ENCODE data around the gene EML1. TPM values are rescaled to one million over a fixed set of nuclear protein-coding genes. Genes with fewer than 3 reads are reported as not detected.

Gene EML1
- total RNA-seq, 1 donor from 2014 or later = 33.3 TPM

DNA sequence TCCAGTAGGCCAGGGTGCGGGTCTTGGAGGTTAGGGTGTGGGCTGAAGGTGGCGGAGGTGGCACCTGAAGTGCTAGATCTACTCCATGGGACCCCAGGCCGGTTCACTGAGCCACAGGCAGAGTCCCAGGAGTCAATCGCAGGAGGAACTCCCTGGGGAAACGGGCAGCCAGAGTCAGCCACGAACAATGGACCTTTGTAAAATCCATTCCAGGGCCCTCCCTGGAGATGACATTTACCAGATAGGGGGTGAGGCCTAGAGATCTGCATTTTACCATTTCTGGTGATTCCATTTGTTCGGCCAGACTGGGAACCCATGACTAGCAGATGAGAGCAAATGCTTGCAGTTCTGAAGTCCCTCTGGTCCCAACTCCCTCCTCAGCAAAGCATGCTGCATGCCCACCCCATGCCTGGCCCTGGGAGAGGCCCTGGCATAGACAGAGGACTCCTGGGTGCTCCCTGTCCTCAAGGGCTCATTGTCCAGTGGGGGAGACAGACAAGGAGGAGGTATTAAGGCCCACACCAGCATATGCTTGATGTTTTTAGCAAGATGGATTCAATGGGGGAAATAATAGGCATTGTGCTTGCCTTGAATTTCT lies 115.5 kb downstream of the EML1 start:
- no peak overlapping the region for H3K4me3 ChIP-seq
- no peaks in the 10 kb centered on the region for H3K4me1 ChIP-seq
- intact Hi-C loops (cut with micrococcal nuclease) = no loop called here
- no peaks in the 10 kb centered on the region for H3K27me3 ChIP-seq (ENCODE audit: low read depth)
- peaks cover 72% of the 10 kb centered on the region for H3K36me3 ChIP-seq
- no peak overlapping the region for H3K27ac ChIP-seq (replicated peaks)
- DNase-seq = no peak
- no peaks in the 10 kb centered on the region for H3K9me3 ChIP-seq (replicated peaks)
- no peak for TF ChIP-seq CTCF (IDR thresholded peaks at IDR 0.05; ENCODE audit: borderline replicate concordance)

DNA sequence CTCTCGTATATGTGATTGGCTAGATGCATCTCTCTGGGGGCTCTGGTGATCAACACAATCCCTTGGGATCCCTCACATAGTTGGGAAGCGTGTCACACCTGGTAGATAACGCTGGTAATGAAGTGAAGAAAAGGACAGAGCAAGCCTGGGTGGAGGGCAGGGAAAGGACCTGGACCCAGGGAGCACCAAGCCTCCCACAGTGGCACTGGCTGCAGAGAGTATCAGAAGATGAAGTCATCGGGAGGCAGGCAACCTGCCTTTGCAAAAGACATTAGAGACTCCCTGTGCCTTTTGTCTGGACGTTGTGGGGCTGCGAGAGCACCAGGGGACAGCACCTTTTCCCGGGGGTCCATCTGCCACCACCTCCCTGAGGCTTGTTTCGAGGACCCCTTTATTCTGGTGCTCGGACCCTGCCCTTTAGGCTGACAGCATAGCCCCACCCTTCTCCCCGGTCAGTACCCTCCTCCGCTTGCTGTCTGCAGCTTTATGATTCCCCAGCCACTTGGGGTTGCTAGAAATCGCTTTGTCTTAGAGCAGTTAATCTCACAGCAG lies 116.4 kb downstream of the EML1 start:
- no peaks in the 10 kb centered on the region for H3K4me1 ChIP-seq
- no peak overlapping the region for H3K27ac ChIP-seq (replicated peaks)
- H3K9me3 ChIP-seq (replicated peaks) = no peaks in the 10 kb centered on the region
- no peak for TF ChIP-seq CTCF (IDR thresholded peaks at IDR 0.05; ENCODE audit: borderline replicate concordance)
- no peak for DNase-seq
- H3K4me3 ChIP-seq = no peak overlapping the region
- H3K27me3 ChIP-seq (ENCODE audit: low read depth) = no peaks in the 10 kb centered on the region
- intact Hi-C loops (cut with micrococcal nuclease) = no loop called here
- H3K36me3 ChIP-seq = peaks cover 72% of the 10 kb centered on the region

GRCh38 chr14:99910337-99911309 lies 117.4 kb downstream of the EML1 start:
- no peak overlapping the region for H3K4me3 ChIP-seq
- H3K27me3 ChIP-seq (ENCODE audit: low read depth) = no peaks in the 10 kb centered on the region
- no peaks in the 10 kb centered on the region for H3K9me3 ChIP-seq (replicated peaks)
- intact Hi-C loops (cut with micrococcal nuclease) = no loop called here
- no peak for TF ChIP-seq CTCF (IDR thresholded peaks at IDR 0.05; ENCODE audit: borderline replicate concordance)
- peaks cover 78% of the 10 kb centered on the region for H3K36me3 ChIP-seq
- DNase-seq = no peak
- H3K4me1 ChIP-seq = no peaks in the 10 kb centered on the region
- no peak overlapping the region for H3K27ac ChIP-seq (replicated peaks)

DNA sequence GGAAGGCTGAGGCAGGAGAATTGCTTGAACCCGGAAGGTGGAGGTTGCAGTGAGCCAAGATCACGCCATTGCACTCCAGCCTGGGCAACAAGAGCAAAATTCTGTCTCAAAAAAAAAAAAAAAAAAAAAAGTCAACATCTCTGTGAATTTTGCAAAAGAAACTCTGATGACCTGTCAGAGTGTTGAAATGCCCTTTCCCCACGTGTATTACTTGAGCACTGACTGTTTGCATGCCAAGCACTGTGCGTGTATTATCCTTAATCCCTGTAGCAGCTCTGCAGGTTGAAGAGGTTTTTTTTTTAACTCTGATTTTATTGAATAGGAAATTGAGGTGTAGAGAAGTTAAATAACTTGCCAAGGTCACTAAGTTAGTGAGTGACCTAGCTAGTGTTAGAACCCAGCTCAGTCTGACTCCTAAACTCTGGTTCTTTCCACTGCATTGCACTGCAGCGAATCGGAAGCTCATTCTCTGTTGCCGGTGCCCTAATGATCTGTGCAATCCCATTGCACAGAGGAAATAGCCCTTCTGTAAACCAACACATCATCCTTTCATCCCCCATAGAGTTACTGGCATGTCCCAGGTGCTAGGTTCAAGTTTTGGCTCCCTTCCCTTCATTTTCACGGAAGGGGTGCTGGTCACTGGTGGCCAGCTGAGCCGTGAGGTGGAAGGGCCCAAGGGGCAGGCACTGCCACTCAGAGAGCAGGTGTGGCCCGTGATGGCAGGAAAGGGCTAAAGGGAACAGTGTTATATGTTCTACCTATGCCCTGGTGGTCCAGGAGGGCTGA lies 122.3 kb downstream of the EML1 start:
- no peaks in the 10 kb centered on the region for H3K27me3 ChIP-seq (ENCODE audit: low read depth)
- no peak overlapping the region for H3K27ac ChIP-seq (replicated peaks)
- H3K9me3 ChIP-seq (replicated peaks) = no peaks in the 10 kb centered on the region
- DNase-seq = no peak
- H3K36me3 ChIP-seq = peaks cover 87% of the 10 kb centered on the region
- no peak for TF ChIP-seq CTCF (IDR thresholded peaks at IDR 0.05; ENCODE audit: borderline replicate concordance)
- intact Hi-C loops (cut with micrococcal nuclease) = no loop called here
- H3K4me3 ChIP-seq = no peak overlapping the region
- H3K4me1 ChIP-seq = no peaks in the 10 kb centered on the region

DNA sequence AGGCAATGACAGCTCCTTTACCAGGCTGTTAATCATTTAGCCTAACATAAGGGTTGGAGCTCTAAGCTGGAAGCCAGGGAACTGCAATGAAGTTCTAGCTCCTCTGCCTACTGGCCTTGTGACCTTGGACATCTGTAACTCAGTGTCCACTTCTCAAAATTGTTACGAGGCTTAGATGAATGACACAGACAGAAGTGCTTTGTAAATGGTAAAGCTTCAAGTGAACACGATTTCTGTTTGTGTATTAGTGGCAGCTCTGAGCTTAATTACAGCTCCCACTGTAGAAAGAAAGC lies 122.8 kb downstream of the EML1 start:
- DNase-seq = no peak
- TF ChIP-seq CTCF (IDR thresholded peaks at IDR 0.05; ENCODE audit: borderline replicate concordance) = no peak
- Histone ChIP-seq H3K9me3 (replicated peaks) (no peaks in the 10 kb centered on the region), H3K27ac (replicated peaks) (no peak overlapping the region), H3K27me3 (ENCODE audit: low read depth) (no peaks in the 10 kb centered on the region), H3K36me3 (peaks cover 87% of the 10 kb centered on the region), H3K4me1 (no peaks in the 10 kb centered on the region), H3K4me3 (no peak overlapping the region)
- intact Hi-C loops (cut with micrococcal nuclease) = no loop called here
